Adrenal gland (tissue), 5 donors: ENCODE results near the gene ACSL4.

Source experiments
- CTCF ChIP-seq, 6 experiments: fragments of 450-650 bp in 4 of 6; fragments of 200-600 bp in 2 of 6; sonication (generic) in 1 of 6; IDR thresholded peaks; 1 replicate in 5 of 6; 2 replicates in 1 of 6; pipeline versions ENCODE4 v1.5.1 to v1.8.0; 2016 to 2021; ENCODE audit warnings: antibody characterized with exemption in 6 of 6, mild to moderate bottlenecking in 2 of 6, moderate library complexity in 1 of 6
- POLR2A ChIP-seq, 2 donors: fragments of 450-650 bp; IDR thresholded peaks; one replicate each; pipeline ENCODE4 v1.6.1; 2017; ENCODE audit warnings: antibody characterized with exemption in 2 of 2, mild to moderate bottlenecking in 2 of 2, moderate library complexity in 1 of 2
- donor health status: DM: no; HTN: no; CAD: no.

- TF ChIP-seq CTCF (IDR thresholded peaks at IDR 0.05) (no peak), POLR2A (IDR thresholded peaks at IDR 0.05) (peak; percentile 50 to 83)
Measured at GRCh38 chrX:109732807-109733612, at the start of gene ACSL4.
